IPS-18a (cell line): ENCODE measurements around the gene HS3ST3B1.

Source experiments
- H3K27ac ChIP-seq: one replicate; pipeline ENCODE4 v1.5.1; 2013; ENCODE audit warnings: low read length
- H3K27me3 ChIP-seq: one replicate; pipeline ENCODE4 v1.6.1; 2013; ENCODE audit warnings: mild to moderate bottlenecking, low read length; ENCODE audit not compliant: control insufficient read depth, insufficient read depth
- H3K36me3 ChIP-seq: one replicate; pipeline ENCODE4 v1.6.1; 2013; ENCODE audit warnings: low read depth, low read length; ENCODE audit not compliant: control insufficient read depth
- H3K4me1 ChIP-seq: one replicate; pipeline ENCODE4 v1.6.1; 2013; ENCODE audit warnings: low read depth, low read length; ENCODE audit not compliant: control insufficient read depth
- H3K4me3 ChIP-seq: one replicate; pipeline ENCODE4 v1.5.1; 2013; ENCODE audit warnings: low read length
- H3K9ac ChIP-seq: one replicate; pipeline ENCODE4 v1.6.1; 2013; ENCODE audit warnings: mild to moderate bottlenecking, low read length, moderate library complexity
- H3K9me3 ChIP-seq: one replicate; pipeline ENCODE4 v1.6.1; 2013; ENCODE audit warnings: low read depth, low read length; ENCODE audit not compliant: control insufficient read depth

The HS3ST3B1 gene

DNA sequence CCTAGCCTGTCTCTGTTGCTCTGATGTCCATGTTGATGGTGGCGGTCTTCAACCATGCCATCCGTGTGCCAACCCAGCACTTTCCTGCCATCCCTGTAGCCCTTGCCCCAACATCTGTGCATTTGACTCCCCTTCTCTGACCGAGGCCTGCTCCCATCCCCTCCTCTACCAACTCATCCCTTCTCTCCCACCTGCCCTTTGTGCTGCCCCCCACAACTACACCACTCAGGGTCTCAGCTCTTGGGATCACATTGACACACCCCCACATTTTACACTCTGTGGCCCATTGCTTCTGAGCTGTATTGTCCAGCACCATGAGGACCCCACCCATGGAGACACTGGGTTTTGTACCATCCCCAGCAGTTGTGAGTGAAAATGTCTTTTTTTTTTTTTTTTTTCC lies 11.6 kb downstream of the HS3ST3B1 start:
- H3K27me3 ChIP-seq: peaks cover 5% of the 10 kb centered on the region
- H3K36me3 ChIP-seq: no peaks in the 10 kb centered on the region
- no peak overlapping the region for H3K9ac ChIP-seq
- no peak overlapping the region for H3K27ac ChIP-seq
- peaks cover 51% of the 10 kb centered on the region for H3K4me1 ChIP-seq
- no peaks in the 10 kb centered on the region for H3K9me3 ChIP-seq
- no peak overlapping the region for H3K4me3 ChIP-seq

- no peak overlapping the region for H3K9ac ChIP-seq
- H3K9me3 ChIP-seq: no peaks in the 10 kb centered on the region
- H3K36me3 ChIP-seq: no peaks in the 10 kb centered on the region
- H3K27me3 ChIP-seq: no peaks in the 10 kb centered on the region
- peaks cover 40% of the 10 kb centered on the region for H3K4me1 ChIP-seq
- no peak overlapping the region for H3K27ac ChIP-seq
- H3K4me3 ChIP-seq: no peak overlapping the region
These were observed 15.4 kb downstream of the HS3ST3B1 start for GRCh38 chr17:14316126-14316832.

GRCh38 chr17:14317383-14317782 lies 16.5 kb downstream of the HS3ST3B1 start:
- Histone ChIP-seq H3K9ac (no peak overlapping the region), H3K9me3 (no peaks in the 10 kb centered on the region), H3K27me3 (peaks cover 5% of the 10 kb centered on the region), H3K4me3 (no peak overlapping the region), H3K4me1 (peaks cover 29% of the 10 kb centered on the region), H3K36me3 (no peaks in the 10 kb centered on the region), H3K27ac (no peak overlapping the region)

GRCh38 chr17:14318109-14318917 lies 17.4 kb downstream of the HS3ST3B1 start:
- Histone ChIP-seq H3K9ac (no peak overlapping the region), H3K9me3 (no peaks in the 10 kb centered on the region), H3K36me3 (no peaks in the 10 kb centered on the region), H3K27me3 (peaks cover 8% of the 10 kb centered on the region), H3K4me1 (peaks cover 31% of the 10 kb centered on the region), H3K4me3 (no peak overlapping the region), H3K27ac (no peak overlapping the region)

GRCh38 chr17:14318918-14319205 lies 18.0 kb downstream of the HS3ST3B1 start:
- H3K9me3 ChIP-seq: no peaks in the 10 kb centered on the region
- H3K4me1 ChIP-seq: peaks cover 36% of the 10 kb centered on the region
- H3K36me3 ChIP-seq: no peaks in the 10 kb centered on the region
- H3K27me3 ChIP-seq: peaks cover 8% of the 10 kb centered on the region
- no peak overlapping the region for H3K4me3 ChIP-seq
- H3K9ac ChIP-seq: no peak overlapping the region
- no peak overlapping the region for H3K27ac ChIP-seq

- no peaks in the 10 kb centered on the region for H3K36me3 ChIP-seq
- H3K27ac ChIP-seq: no peak overlapping the region
- peaks cover 8% of the 10 kb centered on the region for H3K27me3 ChIP-seq
- H3K9me3 ChIP-seq: no peaks in the 10 kb centered on the region
- no peak overlapping the region for H3K9ac ChIP-seq
- H3K4me1 ChIP-seq: peaks cover 37% of the 10 kb centered on the region
- H3K4me3 ChIP-seq: no peak overlapping the region
These were observed 19.2 kb downstream of the HS3ST3B1 start for GRCh38 chr17:14320098-14320497.

- no peaks in the 10 kb centered on the region for H3K9me3 ChIP-seq
- no peaks in the 10 kb centered on the region for H3K36me3 ChIP-seq
- H3K9ac ChIP-seq: no peak overlapping the region
- no peak overlapping the region for H3K27ac ChIP-seq
- H3K27me3 ChIP-seq: peaks cover 8% of the 10 kb centered on the region
- H3K4me1 ChIP-seq: peaks cover 37% of the 10 kb centered on the region
- H3K4me3 ChIP-seq: no peak overlapping the region
These were observed 20.0 kb downstream of the HS3ST3B1 start for GRCh38 chr17:14320734-14321475.

- H3K36me3 ChIP-seq: no peaks in the 10 kb centered on the region
- peaks cover 31% of the 10 kb centered on the region for H3K4me1 ChIP-seq
- peaks cover 8% of the 10 kb centered on the region for H3K27me3 ChIP-seq
- H3K4me3 ChIP-seq: no peak overlapping the region
- no peak overlapping the region for H3K9ac ChIP-seq
- H3K27ac ChIP-seq: no peak overlapping the region
- H3K9me3 ChIP-seq: no peaks in the 10 kb centered on the region
These were observed 20.6 kb downstream of the HS3ST3B1 start for GRCh38 chr17:14321476-14321949.

DNA sequence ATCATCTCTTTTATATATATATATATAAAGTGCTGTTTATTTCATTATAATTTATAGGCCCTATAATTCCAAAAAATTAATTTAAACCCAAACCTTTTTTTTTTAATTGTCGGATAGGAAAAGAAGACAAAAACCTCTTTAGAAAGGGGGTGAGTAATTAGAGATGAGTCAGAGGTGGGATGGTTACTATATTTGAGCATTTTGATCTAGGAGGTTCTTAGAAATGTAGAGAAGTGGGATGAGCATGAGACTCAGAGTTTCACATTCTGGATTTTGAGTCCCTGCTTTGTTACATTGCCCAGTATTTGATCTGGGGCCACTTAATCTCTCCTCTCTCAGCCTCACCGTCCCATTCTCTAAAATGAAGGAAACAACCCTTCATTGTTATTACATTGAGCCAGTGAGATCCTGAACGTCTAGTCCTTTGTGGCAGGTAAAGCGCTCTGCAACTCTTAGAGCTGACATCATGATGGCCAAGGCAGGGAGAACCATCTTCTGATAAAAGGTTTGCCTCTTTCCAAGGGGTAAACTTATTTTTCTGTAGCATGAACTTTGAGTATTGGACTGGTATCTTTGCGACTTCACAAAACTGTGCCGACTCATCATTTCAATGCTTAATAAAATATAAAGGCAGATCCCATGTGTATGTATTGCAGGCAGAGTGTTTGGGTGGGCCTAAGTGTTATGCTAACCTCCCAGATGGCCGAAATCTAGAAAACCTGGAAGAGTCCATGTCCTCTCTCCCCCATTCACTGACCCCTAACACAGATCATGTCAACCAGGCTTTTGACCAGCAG lies 21.3 kb downstream of the HS3ST3B1 start:
- no peak overlapping the region for H3K27ac ChIP-seq
- H3K9ac ChIP-seq: no peak overlapping the region
- peaks cover 8% of the 10 kb centered on the region for H3K27me3 ChIP-seq
- no peak overlapping the region for H3K4me3 ChIP-seq
- H3K36me3 ChIP-seq: no peaks in the 10 kb centered on the region
- H3K9me3 ChIP-seq: no peaks in the 10 kb centered on the region
- peaks cover 24% of the 10 kb centered on the region for H3K4me1 ChIP-seq

- H3K4me1 ChIP-seq: peaks cover 16% of the 10 kb centered on the region
- H3K27me3 ChIP-seq: peaks cover 8% of the 10 kb centered on the region
- H3K4me3 ChIP-seq: no peak overlapping the region
- no peak overlapping the region for H3K27ac ChIP-seq
- H3K36me3 ChIP-seq: no peaks in the 10 kb centered on the region
- H3K9me3 ChIP-seq: no peaks in the 10 kb centered on the region
- H3K9ac ChIP-seq: no peak overlapping the region
These were observed 22.7 kb downstream of the HS3ST3B1 start for GRCh38 chr17:14323522-14323981.
